H1 (cell line): Measurements from ENCODE around the gene GABBR1. TPM values are rescaled to one million over a fixed set of nuclear protein-coding genes. Genes with fewer than 3 reads are reported as not detected.

Experiments used
- CEBPB ChIP-seq: IDR thresholded peaks from 2 replicates; pipeline ENCODE4 v1.6.1; 2012; ENCODE audit warnings: low read depth, low read length
- EZH2 ChIP-seq: fragments of 200-600 bp; sonication (generic); IDR thresholded peaks from 2 replicates; pipeline ENCODE4 v1.7.1; 2012; ENCODE audit warnings: low read depth, mild to moderate bottlenecking, moderate library complexity, low read length, inconsistent platforms; ENCODE audit not compliant: severe bottlenecking
- GTF2F1 ChIP-seq: IDR thresholded peaks from 2 replicates; pipeline ENCODE4 v1.6.1; 2012; ENCODE audit warnings: low read depth, low read length, improper control_type of control experiment, borderline replicate concordance
- JUND ChIP-seq: IDR thresholded peaks from 2 replicates; pipeline ENCODE4 v1.6.1; 2011; ENCODE audit warnings: mild to moderate bottlenecking, improper control_type of control experiment, low read length
- KDM4A ChIP-seq: IDR thresholded peaks from one replicate; pipeline ENCODE4 v1.7.1; 2012; ENCODE audit warnings: low read depth, mild to moderate bottlenecking, moderate library complexity, low read length, inconsistent platforms; ENCODE audit not compliant: severe bottlenecking
- NRF1 ChIP-seq: IDR thresholded peaks from 2 replicates; pipeline ENCODE4 v1.6.1; 2011; ENCODE audit warnings: mild to moderate bottlenecking, low read depth, low read length, improper control_type of control experiment
- POLR2AphosphoS5 ChIP-seq: IDR thresholded peaks from 2 replicates; pipeline ENCODE4 v1.6.1; 2011; ENCODE audit warnings: low read depth, low read length
- RAD21 ChIP-seq, 2 experiments: IDR thresholded peaks in 1 of 2; conservative IDR thresholded peaks in 1 of 2; 2 replicates each; pipeline ENCODE4 v1.6.1; 2011; ENCODE audit warnings: low read depth in 2 of 2, low read length in 2 of 2, improper control_type of control experiment in 1 of 2, inconsistent platforms in 1 of 2, mild to moderate bottlenecking in 1 of 2, moderate library complexity in 1 of 2
- RFX5 ChIP-seq: IDR thresholded peaks from 2 replicates; pipeline ENCODE4 v1.6.1; 2011; ENCODE audit warnings: low read depth, low read length, improper control_type of control experiment, borderline replicate concordance
- SIN3A ChIP-seq, 2 experiments: IDR thresholded peaks in 1 of 2; conservative IDR thresholded peaks in 1 of 2; 2 replicates each; pipeline ENCODE4 v1.6.1; 2011 to 2012; ENCODE audit warnings: low read length in 2 of 2, improper control_type of control experiment in 1 of 2, low read depth in 1 of 2, mild to moderate bottlenecking in 1 of 2
- SIX5 ChIP-seq: IDR thresholded peaks from 2 replicates; pipeline ENCODE4 v1.6.1; 2011; ENCODE audit warnings: mild to moderate bottlenecking, low read depth, low read length
- SRF ChIP-seq: IDR thresholded peaks from 2 replicates; pipeline ENCODE4 v1.6.1; 2011; ENCODE audit warnings: mild to moderate bottlenecking, low read depth, low read length, moderate library complexity
- TBP ChIP-seq: IDR thresholded peaks from 2 replicates; pipeline ENCODE4 v1.6.1; 2011; ENCODE audit warnings: low read depth, low read length, improper control_type of control experiment
- YY1 ChIP-seq: IDR thresholded peaks from 2 replicates; pipeline ENCODE4 v1.6.1; 2011; ENCODE audit warnings: low read depth, mild to moderate bottlenecking, low read length
- ZNF274 ChIP-seq: IDR thresholded peaks from 2 replicates; pipeline ENCODE4 v1.7.0; 2012; ENCODE audit warnings: low read length, borderline replicate concordance; ENCODE audit errors: extremely low read depth
- polyA plus RNA-seq, 7 experiments: library from polyadenylated mRNA; depleted of rRNA in 3 of 7; stranded (reverse) in 5 of 7; unstranded in 2 of 7; fragments of >200 nt in 5 of 7; fragments of 200-250 nt in 2 of 7; gene quantifications; 1 replicate in 5 of 7; 2 replicates in 1 of 7; 4 replicates in 1 of 7; pipeline versions ENCODE4 v1.2.1 to v1.2.3, GENCODE V29; 2011 to 2013; ENCODE audit warnings: missing spikeins in 2 of 7, mixed read lengths in 2 of 7
- total RNA-seq: library from RNA; stranded (reverse); fragmentation: NEBNext Ultra II Directional; extraction: Animal tissue kit (Norgen Biotek cat#: 25700); gene quantifications from 2 replicates; pipeline ENCODE4 v1.2.1, GENCODE V29; 2021
- TF ChIP-seq, protein P1 (sequence below): IDR thresholded peaks from 2 replicates; pipeline ENCODE4 v1.6.1; 2011; ENCODE audit warnings: low read depth, mild to moderate bottlenecking, low read length; ENCODE audit not compliant: insufficient read depth
- TF ChIP-seq, protein P2 (sequence below): IDR thresholded peaks from 2 replicates; pipeline ENCODE4 v1.6.1; 2012; ENCODE audit warnings: low read length, inconsistent platforms

Gene GABBR1
- total and polyA plus RNA-seq, 2 of the 8 experiments (the other 6 are each of a cell fraction or from before 2014, with no cell fraction given) = 75.9 to 78.3 TPM

DNA sequence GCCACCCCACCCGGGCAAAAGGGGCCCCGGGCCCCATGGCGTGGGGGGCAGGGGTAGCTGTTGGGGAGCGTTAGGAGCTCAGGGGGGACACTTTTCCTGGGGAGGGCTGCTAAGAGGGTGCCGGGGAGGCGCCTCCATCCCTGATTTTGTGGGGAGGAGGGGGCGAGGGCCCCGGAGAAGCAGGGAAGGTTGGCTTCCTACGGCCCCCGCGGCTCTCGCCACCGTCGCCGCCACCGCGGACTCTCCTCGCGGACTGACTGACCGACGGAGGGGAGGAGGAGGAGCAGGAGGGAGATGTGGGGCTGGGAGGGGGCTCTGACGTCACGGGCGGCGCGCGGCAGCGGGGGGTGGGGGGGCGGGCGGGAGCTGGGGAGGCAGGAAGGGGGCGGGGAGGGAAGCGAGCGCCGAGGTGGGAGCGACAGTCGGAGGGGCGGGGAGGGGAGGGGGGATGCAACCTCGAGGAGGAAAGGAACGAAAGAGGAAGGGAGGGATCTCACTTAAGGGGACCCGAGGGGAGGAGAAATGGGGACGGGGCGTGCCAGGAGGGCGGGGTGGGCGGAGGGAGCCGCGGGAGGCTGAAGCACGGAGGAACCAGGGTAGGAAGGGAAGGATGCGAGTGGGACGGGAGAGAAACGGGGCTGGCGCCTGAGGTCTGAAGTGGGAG is 5.1 kb downstream of the GABBR1 start (continued):
- TF ChIP-seq TBP (peak; percentile 53; the same call in 1 of the 2 replicates), CEBPB (no peak), RFX5 (no peak), YY1 (no peak), KDM4A (no peak), NRF1 (no peak), GTF2F1 (no peak), JUND (no peak), SRF (no peak), SIX5 (no peak), POLR2AphosphoS5 (peak; percentile 81), SIN3A (conservative IDR thresholded peaks at IDR 0.05 in 1 of 2, IDR thresholded peaks at IDR 0.05 in 1 of 2; ENCODE audit: low read depth in 1 of 2, low read length in 2 of 2) (peak in 1 of 2 experiments; percentile 29; a peak in 1 of 4 replicates), ZNF274 (no peak), RAD21 (IDR thresholded peaks at IDR 0.05 in 1 of 2, conservative IDR thresholded peaks at IDR 0.05 in 1 of 2; ENCODE audit: low read depth in 2 of 2, low read length in 2 of 2) (no peak), EZH2 (no peak)
- TF ChIP-seq, protein P1, sequence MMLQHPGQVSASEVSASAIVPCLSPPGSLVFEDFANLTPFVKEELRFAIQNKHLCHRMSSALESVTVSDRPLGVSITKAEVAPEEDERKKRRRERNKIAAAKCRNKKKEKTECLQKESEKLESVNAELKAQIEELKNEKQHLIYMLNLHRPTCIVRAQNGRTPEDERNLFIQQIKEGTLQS = no peak
- TF ChIP-seq, protein P2, sequence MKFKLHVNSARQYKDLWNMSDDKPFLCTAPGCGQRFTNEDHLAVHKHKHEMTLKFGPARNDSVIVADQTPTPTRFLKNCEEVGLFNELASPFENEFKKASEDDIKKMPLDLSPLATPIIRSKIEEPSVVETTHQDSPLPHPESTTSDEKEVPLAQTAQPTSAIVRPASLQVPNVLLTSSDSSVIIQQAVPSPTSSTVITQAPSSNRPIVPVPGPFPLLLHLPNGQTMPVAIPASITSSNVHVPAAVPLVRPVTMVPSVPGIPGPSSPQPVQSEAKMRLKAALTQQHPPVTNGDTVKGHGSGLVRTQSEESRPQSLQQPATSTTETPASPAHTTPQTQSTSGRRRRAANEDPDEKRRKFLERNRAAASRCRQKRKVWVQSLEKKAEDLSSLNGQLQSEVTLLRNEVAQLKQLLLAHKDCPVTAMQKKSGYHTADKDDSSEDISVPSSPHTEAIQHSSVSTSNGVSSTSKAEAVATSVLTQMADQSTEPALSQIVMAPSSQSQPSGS = no peak
